ENCODE results near the gene CD83.
"Not testable (repeated sequence)": the region's sequence is repeated elsewhere in the genome, so short reads cannot be mapped to it uniquely, and the experiment has no call there.

The CD83 gene

DNA sequence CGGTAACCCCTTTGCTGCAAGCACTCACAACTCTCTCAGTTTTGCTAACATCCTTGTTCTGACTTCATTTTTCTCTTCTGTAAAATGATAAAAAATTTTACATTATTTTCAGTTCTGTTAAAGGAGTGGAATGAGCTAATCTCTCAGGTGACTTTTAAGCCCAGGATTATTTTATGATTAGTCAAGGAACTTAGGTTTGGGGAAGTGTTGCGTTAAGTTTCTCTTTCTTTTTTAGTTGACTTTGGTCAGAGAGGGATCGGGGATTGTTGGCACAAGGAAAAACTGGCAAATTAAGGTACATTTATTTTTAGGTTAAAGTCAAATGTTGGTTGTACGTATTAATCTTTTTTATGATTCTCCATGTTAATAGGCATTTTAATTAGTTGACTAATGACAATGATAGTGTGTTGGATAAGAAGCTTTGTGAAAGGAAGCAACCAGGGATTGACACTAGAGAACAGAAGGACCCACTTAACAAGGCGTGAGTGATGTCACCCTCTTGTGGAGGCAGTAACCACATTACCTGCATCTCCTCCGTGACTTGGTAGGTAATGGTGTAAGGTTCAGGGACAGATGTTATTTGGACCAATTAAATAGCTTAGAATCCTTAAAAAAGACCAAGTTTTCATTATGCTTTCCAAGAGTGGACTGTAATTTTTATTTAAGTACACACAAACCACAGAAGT is 31.6 kb downstream of the CD83 start:
- DNase-seq (ENCODE audit: low read depth), result no peak

DNA sequence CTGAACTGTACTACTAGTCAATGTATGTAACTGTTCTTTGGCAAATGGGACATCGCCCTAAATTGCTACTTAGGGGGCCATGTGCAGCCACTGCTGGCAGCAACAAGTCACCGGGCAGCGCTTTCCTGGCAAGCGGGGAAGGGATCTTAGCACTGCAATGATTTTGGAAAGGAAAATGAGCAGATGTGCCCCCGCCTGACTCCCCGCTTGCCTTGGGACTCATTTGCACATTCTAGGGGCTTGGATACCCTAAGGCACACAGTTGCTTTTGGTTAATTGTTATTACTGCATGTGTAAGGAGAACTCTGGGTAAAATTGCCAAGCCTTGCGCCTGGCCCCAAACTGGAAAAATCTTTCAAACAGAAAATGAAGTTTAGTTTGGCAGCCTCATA is 32.2 kb downstream of the CD83 start:
- DNase-seq (ENCODE audit: low read depth), result no peak

- DNase-seq (ENCODE audit: low read depth), result not testable (repeated sequence)
These were observed 33.7 kb downstream of the CD83 start for GRCh38 chr6:14151300-14151699.

GRCh38 chr6:14151773-14152172 is 34.2 kb downstream of the CD83 start:
- DNase-seq (ENCODE audit: low read depth), result no peak

DNA sequence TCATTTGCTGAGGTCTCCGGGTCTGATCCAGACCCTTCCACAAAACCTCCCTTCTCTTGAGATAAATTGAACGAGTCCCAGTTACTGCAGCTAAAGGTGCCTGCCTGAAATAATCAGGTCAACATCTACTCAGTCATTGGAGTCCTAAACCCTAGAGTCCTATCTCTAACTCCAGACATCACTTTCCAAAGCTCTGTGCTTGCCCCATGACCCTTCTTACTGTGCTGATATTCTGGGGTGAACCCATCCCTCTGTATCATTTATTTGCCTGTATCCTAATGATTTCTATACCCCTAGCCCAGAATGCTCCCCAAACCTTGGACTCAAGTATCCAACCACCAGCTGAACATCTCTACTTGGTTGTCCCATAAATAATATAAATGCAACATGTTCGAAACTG is 35.7 kb downstream of the CD83 start:
- DNase-seq (ENCODE audit: low read depth), result no peak

GRCh38 chr6:14159090-14159489 is 41.5 kb downstream of the CD83 start:
- DNase-seq (ENCODE audit: low read depth), result no peak

GRCh38 chr6:14162826-14163225 is 45.3 kb downstream of the CD83 start:
- no peak for DNase-seq (ENCODE audit: low read depth)

GRCh38 chr6:14165091-14165490 is 47.5 kb downstream of the CD83 start:
- DNase-seq (ENCODE audit: low read depth), result no peak

GRCh38 chr6:14166839-14167238 is 49.3 kb downstream of the CD83 start:
- no peak for DNase-seq (ENCODE audit: low read depth)

DNA sequence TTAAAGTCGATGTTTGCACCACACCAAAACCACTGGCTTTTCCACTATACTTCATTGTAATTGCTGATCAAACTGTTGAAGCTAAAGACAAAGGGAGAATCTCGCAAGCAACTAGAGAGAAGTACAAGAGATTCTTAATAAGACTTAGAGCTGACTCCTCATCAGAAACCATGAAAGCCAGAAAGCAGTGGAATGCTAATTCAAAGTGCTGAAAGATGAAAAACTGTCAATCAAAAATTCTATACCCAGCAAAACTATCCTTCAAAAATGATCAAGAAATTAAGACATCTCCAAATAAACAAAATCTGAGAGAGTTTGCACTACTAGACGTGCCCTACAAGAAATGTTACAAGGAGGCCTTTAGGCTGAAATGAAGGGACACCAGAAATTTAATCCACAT is 52.6 kb downstream of the CD83 start:
- DNase-seq (ENCODE audit: low read depth), result no peak

- no peak for DNase-seq (ENCODE audit: low read depth)
These were observed 55.0 kb downstream of the CD83 start for GRCh38 chr6:14172562-14172961.

DNA sequence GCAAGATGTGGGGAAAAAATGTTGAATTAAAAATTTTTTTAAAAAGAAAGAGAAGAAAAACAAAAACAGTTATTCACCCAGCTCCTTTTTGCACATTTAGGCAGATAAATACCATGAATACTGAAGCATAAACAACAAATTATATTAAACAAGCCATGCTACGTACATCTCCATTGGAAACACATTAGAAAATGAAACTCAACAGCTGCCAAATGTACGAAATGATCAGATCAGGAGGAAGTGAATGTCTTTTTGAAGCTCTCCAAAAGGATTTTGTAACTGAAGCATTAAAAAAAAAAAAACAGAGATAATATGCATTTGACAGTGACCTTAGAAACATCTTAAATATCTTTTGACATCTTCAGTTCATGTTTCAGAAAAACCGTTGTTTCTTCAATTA is 56.7 kb downstream of the CD83 start:
- DNase-seq (ENCODE audit: low read depth), result no peak

DNA sequence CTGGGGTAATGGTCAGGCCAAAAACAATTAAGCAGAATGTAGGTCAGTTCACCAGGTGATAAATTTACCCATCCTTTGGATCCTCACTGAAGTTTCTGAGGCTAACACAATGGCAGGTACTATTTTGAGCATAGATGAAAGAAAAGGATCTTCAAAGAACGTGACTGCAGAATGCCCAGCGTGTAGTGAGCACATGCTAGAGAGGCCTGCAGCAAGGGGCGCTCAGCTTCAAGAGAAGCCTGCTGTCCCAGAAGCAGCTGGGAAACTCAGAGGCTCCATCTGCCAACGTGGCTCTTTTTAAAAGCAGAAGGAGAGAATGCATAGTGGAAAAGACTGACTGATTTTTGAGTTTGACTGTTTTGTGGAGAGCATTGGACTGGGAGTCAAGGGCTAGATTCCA is 57.4 kb downstream of the CD83 start:
- DNase-seq (ENCODE audit: low read depth), result no peak

- no peak for DNase-seq (ENCODE audit: low read depth)
These were observed 58.9 kb downstream of the CD83 start for GRCh38 chr6:14176429-14176828.

DNA sequence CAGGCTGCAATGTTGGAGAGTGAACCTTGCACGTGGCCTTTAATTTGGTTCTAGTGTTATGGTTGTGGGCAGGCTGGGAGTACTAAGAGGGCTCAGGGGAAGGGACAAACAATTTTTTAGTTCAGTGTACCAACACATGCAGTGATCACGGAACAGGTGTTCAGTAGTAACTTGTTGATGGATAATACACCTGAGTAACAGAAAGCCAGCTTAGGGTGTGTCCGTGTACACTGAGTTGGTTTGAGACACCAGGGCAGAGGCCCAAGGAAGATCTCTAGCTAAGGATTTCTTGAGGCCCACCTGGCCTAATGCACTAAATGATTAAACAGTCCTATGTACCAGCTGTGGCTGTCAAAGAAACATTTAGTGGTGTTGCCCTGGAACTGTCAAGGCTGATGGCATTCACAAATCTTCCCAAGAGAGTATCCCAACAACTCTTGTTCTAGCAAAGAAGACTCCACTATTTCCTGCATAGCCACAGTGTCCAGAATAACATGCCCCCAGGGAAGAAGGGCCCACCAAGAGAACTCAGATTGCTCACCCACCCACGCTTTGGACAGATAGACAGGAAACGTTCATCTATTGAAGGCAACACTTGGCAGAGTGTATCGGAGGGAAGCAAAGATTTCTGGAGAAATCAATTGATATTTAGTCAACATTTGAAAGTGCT is 60.0 kb downstream of the CD83 start:
- no peak for DNase-seq (ENCODE audit: low read depth)

- no peak for DNase-seq (ENCODE audit: low read depth)
These were observed 60.5 kb downstream of the CD83 start for GRCh38 chr6:14178083-14178445.

DNA sequence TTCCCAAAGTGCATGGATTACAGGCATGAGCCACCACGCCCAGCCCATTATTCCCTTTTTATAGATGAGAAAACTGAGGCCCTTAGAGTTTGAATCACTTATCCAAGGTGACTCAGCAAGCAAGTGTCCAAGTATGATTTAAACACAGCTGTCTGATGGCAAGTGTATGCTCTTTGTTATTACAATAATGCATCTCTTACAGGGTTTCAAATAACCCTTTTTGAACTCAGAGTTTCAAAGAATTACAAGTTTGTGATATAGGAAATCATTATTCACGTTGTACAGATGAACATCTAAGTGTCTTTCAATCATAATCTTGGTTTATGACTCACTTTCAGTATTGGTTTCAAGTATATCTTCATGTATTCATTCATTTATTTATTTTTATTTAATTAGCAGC is 63.0 kb downstream of the CD83 start:
- DNase-seq (ENCODE audit: low read depth), result no peak

GRCh38 chr6:14182916-14183315 is 65.3 kb downstream of the CD83 start:
- DNase-seq (ENCODE audit: low read depth), result no peak
